Prostate gland (tissue), 2 donors: ENCODE results near the gene RCAN3.

Experiments
- CTCF ChIP-seq, 4 experiments: fragments of 200-600 bp in 2 of 4; fragments of 450-650 bp in 2 of 4; sonication (generic) in 2 of 4; IDR thresholded peaks; 1 replicate in 3 of 4; 2 replicates in 1 of 4; pipeline ENCODE4 v1.5.1; 2016 to 2019; ENCODE audit warnings: antibody characterized with exemption in 4 of 4, mild to moderate bottlenecking in 2 of 4, moderate library complexity in 2 of 4
- POLR2A ChIP-seq: fragments of 450-650 bp; IDR thresholded peaks from one replicate; pipeline ENCODE4 v1.6.1; 2016; ENCODE audit warnings: antibody characterized with exemption, mild to moderate bottlenecking
- POLR2AphosphoS5 ChIP-seq: sonication (generic); formaldehyde crosslinking; IDR thresholded peaks from one replicate; pipeline ENCODE4 v1.6.1; 2017; ENCODE audit warnings: antibody characterized with exemption

GRCh38 chr1:24558902-24559791 lies 56.5 kb downstream of the RCAN3 start:
- peak in 1 of 4 experiments; percentile 6 for TF ChIP-seq CTCF (IDR thresholded peaks at IDR 0.05)
- TF ChIP-seq POLR2AphosphoS5, result peak; percentile 65
- TF ChIP-seq POLR2A, result no peak
